Right renal cortex interstitium (tissue), 3 donors: ENCODE measurements around the gene CACNA2D1. TPM values are rescaled to one million over a fixed set of nuclear protein-coding genes. Genes with fewer than 3 reads are reported as not detected.
"Not testable (repeated sequence)": the region's sequence is repeated elsewhere in the genome, so short reads cannot be mapped to it uniquely, and the experiment has no call there.

Source experiments
- DNase-seq, 3 donors: peaks; one replicate each; pipeline ENCODE4 v3.0.0-alpha.2; 2013; ENCODE audit warnings: low read depth in 3 of 3, low spot score in 2 of 3
- polyA plus RNA-seq, 3 donors: library from polyadenylated mRNA; unstranded; fragments of 120-200 nt; gene quantifications; one replicate each; pipeline ENCODE4 v1.2.1, GENCODE V29; 2013; ENCODE audit not compliant: insufficient read length in 3 of 3

Gene CACNA2D1
- polyA plus RNA-seq, 3 donors: 24.8 to 27.1 (median 25.3) TPM

- no peak for DNase-seq
These were observed 47.2 kb downstream of the CACNA2D1 start for GRCh38 chr7:82396343-82396742.

DNA sequence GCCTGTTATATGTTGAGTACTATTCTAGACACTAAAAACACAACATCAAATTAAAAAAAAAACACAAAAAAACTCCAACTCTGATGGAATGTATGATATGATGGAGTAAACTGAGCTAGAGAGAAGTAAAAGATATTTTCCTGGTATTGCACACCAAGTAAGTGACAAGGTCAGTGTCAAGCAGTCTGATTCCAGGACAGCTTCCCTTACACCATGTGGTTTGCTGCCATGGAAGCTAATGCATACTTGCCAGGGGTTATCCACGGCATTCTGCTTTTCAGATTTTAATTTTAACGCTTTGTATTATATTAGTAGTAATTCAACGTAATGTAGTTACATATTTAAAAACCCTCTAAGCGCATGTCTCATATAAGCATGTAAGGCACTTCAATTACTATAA, 48.4 kb downstream of the CACNA2D1 start:
- no peak for DNase-seq

GRCh38 chr7:82393840-82394220, 49.7 kb downstream of the CACNA2D1 start:
- DNase-seq: no peak

GRCh38 chr7:82393076-82393839, 50.3 kb downstream of the CACNA2D1 start:
- no peak for DNase-seq

GRCh38 chr7:82390936-82391335, 52.6 kb downstream of the CACNA2D1 start:
- DNase-seq: no peak

DNA sequence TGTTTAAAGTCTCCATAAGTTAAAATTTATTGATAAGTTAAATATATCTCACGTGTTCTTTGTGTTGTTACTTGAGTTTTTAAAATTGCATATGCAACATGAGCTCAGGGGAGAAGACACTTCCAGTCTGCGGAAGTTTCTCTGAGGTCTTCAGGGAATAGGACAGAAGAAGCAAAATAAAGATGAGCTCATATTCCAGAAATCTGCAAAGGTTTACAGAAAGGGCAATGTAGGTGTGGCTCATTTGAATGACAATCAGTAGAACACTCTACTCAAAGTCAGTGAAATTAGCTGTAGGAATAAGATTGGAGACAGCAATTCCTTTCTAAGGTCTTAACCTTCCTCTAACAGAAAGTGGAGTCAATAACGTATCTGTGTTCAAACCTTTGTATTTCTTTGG, 53.7 kb downstream of the CACNA2D1 start:
- no peak for DNase-seq

DNA sequence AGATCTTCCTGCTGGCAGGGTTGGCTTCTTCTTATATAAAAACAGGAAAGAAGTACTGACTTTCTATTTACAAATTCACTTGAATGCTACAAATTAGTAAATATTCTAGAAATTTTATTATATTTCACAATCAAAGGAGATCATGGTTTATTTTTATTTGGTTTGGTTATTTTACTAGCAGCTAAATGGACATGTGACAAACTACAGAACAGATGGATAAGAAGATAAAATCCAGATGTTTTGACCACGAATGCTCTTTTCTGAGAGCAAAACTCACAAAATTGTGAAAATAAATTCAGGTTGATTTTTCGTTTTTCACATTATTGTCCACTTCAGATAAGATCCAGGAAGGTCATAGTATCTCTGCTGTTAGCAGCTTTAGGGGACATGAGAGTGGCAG, 55.4 kb downstream of the CACNA2D1 start:
- DNase-seq: no peak

DNA sequence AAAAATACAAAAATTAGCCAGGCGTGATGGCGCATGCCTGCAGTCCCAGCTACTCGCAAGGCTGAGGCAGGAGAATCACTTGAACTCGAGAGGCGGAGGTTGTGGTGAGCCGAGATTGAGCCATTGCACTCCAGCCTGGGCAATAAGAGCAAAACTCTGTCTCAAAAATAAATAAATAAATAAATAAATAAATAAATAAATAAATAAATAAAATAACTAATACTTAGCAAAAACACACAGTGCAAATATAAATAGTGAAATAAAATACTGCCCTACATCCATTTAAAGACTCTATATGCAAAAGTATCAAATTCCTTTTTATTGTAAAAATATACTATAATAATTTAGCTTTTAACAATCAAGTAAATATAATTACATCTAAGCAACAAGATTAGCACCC, 57.0 kb downstream of the CACNA2D1 start:
- DNase-seq: not testable (repeated sequence)

- no peak for DNase-seq
These were observed 58.8 kb downstream of the CACNA2D1 start for GRCh38 chr7:82384779-82385178.

DNA sequence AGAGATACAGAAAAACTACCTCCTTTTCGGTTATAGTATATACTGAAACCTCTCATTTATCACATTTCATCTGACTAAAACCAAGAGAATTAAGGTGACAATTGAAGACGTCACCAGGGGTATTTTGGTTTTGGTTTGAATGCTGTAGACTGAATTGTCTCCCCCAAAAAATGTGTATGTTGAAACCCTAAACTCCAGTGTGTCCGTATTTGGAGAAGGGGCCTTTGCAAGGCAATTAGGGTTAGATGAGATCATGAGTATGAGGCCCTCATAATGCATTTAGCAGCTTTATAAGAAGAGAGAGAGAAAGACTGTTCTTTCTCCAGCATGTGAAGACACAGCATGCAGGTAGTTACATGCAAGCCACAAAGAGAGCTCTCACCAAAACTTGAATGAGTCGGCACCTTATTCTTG, 59.5 kb downstream of the CACNA2D1 start:
- no peak for DNase-seq

DNA sequence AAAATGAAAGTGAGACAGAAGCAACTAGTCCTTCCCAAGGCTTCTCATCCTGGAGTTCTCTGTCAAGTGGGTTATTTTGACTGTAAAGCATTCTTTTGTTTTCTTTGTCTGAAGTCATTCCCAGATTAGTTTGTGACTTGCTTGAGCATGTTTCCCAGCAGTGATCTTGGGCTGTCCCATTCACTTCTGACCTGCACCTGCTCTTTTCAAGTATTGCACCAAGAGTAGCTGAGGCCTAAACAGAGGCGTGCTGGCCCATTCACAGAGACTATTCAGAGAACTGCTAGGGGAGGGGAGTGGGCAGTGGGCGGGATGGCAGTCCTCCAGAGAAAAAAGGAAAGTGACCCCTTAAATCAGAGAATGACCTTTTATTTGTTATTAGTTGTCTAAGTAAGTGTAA, 61.3 kb downstream of the CACNA2D1 start:
- DNase-seq: no peak

DNA sequence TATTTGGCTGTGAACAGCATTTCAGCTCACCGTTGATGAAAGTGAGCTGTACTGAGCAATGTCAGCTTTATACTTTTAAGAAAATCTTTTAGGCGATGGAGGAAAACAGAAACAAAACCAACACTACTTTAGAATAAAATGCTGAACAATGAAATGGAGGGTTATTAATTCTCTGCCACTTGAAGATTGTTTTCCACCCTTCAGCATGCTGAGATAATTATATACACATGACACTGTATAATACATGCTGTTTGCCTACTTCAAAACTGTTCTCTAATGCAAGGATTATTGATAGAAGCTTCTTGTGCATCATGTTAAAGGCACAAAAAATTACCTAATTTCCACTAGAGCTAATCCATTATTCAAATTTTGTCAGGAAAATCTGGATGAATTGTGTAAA, 66.8 kb downstream of the CACNA2D1 start:
- DNase-seq: no peak

GRCh38 chr7:82375713-82376112, 67.9 kb downstream of the CACNA2D1 start:
- no peak for DNase-seq

GRCh38 chr7:82375129-82375528, 68.4 kb downstream of the CACNA2D1 start:
- DNase-seq: no peak

GRCh38 chr7:82373926-82374635, 69.5 kb downstream of the CACNA2D1 start:
- no peak for DNase-seq

DNA sequence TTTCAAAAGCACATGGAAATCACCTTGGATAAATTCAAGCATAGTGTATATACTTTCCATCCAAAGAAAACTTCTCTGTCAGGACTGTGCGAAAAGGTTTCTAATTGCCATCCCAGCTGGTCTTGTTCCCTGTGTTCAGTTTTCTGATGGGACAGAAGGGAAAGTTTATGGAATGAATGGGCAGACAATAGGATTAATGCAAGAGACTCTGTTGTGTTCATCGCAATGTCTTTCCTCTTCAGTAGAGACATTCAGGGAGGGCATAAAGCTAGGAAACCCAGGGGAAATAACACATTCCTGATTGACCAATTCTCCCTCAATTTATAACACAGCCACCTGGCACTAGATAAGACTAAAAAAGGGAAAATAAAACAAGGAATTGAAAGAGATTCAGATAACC, 78.9 kb downstream of the CACNA2D1 start:
- DNase-seq: no peak

GRCh38 chr7:82364048-82364447, 79.5 kb downstream of the CACNA2D1 start:
- DNase-seq: no peak

DNA sequence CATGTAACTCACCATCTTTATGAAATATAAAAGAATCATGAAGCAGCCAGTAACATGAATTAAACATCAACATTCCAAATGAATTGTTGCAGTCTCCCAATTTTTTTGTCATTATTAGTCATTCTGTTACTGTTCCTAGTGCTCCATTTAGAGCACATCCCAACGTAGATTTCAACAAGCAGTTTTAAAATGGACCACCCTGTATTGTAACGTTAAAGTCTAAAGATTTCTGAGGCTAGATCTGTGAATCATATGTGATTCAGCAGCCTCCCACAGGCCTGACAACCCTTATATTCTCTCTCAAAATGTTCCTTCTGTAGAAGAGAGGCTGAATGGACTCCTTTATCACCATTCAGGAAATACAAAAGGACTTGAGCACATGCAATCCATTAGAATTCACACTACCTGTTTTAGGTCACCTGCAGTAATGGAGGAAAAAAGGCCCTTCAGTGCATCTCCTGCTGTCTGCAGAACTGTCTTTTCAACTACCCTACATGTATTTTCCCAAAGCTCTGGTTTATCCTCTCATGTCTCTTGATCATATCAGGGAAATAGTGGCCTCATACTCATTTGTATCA, 81.4 kb downstream of the CACNA2D1 start:
- no peak for DNase-seq

GRCh38 chr7:82360591-82361368, 82.8 kb downstream of the CACNA2D1 start:
- DNase-seq: no peak

- no peak for DNase-seq
These were observed 84.2 kb downstream of the CACNA2D1 start for GRCh38 chr7:82359426-82359825.

DNA sequence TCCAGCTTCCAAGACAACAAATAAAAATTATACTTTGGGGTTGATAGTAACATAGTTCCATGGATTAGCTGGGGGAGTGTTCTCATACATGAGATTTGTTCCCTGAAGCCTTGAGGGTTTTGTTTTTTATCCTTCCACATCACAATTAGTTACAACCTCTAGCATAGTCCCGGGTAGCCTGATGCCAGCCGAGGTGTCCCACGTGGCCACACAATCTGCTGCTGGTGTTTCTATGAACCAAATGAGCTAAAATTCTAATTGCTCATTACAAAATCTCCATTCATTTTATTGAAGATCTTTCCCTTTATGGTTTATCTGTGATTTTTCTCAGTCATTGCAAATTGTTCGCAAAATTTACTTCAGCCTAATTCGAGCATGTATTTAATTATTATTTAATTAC, 84.7 kb downstream of the CACNA2D1 start:
- no peak for DNase-seq
